ENCODE results near the gene NDUFAF8.

The NDUFAF8 gene

GRCh38 chr17:81228420-81228819 is 10.7 kb upstream of the NDUFAF8 start:
- Histone ChIP-seq H3K4me3 (IDR thresholded peaks at IDR 0.05; ENCODE audit: insufficient read depth, low read depth, low read length) (no peak overlapping the region), H2AFZ (ENCODE audit: low read depth) (no peak overlapping the region), H3K4me1 (ENCODE audit: low read depth, poor library complexity, severe bottlenecking) (peaks cover 4% of the 10 kb centered on the region), H3K4me2 (no peak overlapping the region), H3K27ac (no peak overlapping the region), H3K9ac (no peak overlapping the region), H3K27me3 (ENCODE audit: insufficient read depth, low read depth) (no peaks in the 10 kb centered on the region), H3K79me2 (ENCODE audit: insufficient read depth, low read depth) (no peaks in the 10 kb centered on the region), H4K20me1 (ENCODE audit: insufficient read depth) (no peaks in the 10 kb centered on the region), H3K36me3 (ENCODE audit: insufficient read depth) (no peaks in the 10 kb centered on the region)
- no peak for TF ChIP-seq CTCF (conservative IDR thresholded peaks at IDR 0.05; ENCODE audit: low read depth, low read length)

GRCh38 chr17:81228834-81229665 is 10.1 kb upstream of the NDUFAF8 start:
- Histone ChIP-seq H3K79me2 (ENCODE audit: insufficient read depth, low read depth) (no peaks in the 10 kb centered on the region), H3K36me3 (ENCODE audit: insufficient read depth) (no peaks in the 10 kb centered on the region), H3K4me3 (IDR thresholded peaks at IDR 0.05; ENCODE audit: insufficient read depth, low read depth, low read length) (no peak overlapping the region), H3K4me2 (no peak overlapping the region), H3K9ac (no peak overlapping the region), H2AFZ (ENCODE audit: low read depth) (no peak overlapping the region), H3K4me1 (ENCODE audit: low read depth, poor library complexity, severe bottlenecking) (no peaks in the 10 kb centered on the region), H3K27ac (no peak overlapping the region), H3K27me3 (ENCODE audit: insufficient read depth, low read depth) (no peaks in the 10 kb centered on the region), H4K20me1 (ENCODE audit: insufficient read depth) (no peaks in the 10 kb centered on the region)
- no peak for TF ChIP-seq CTCF (conservative IDR thresholded peaks at IDR 0.05; ENCODE audit: low read depth, low read length)

- no peak for TF ChIP-seq CTCF (conservative IDR thresholded peaks at IDR 0.05; ENCODE audit: low read depth, low read length)
Measured at GRCh38 chr17:81229666-81229920, 9.5 kb upstream of the NDUFAF8 start.

GRCh38 chr17:81230043-81230820 is 8.9 kb upstream of the NDUFAF8 start:
- Histone ChIP-seq H4K20me1 (ENCODE audit: insufficient read depth) (no peaks in the 10 kb centered on the region), H3K9ac (no peak overlapping the region), H3K4me1 (ENCODE audit: low read depth, poor library complexity, severe bottlenecking) (no peaks in the 10 kb centered on the region), H3K4me3 (IDR thresholded peaks at IDR 0.05; ENCODE audit: insufficient read depth, low read depth, low read length) (no peak overlapping the region), H3K27ac (no peak overlapping the region), H3K36me3 (ENCODE audit: insufficient read depth) (no peaks in the 10 kb centered on the region), H3K79me2 (ENCODE audit: insufficient read depth, low read depth) (no peaks in the 10 kb centered on the region), H3K27me3 (ENCODE audit: insufficient read depth, low read depth) (no peaks in the 10 kb centered on the region), H2AFZ (ENCODE audit: low read depth) (no peak overlapping the region), H3K4me2 (no peak overlapping the region)
- peak; percentile 22; the same call in 1 of the 2 replicates for TF ChIP-seq CTCF (conservative IDR thresholded peaks at IDR 0.05; ENCODE audit: low read depth, low read length)

More at GRCh38 chr17:81229666-81229920, 9.5 kb upstream of the NDUFAF8 start:
- Histone ChIP-seq H3K4me2 (no peak overlapping the region), H3K9ac (no peak overlapping the region), H3K4me3 (IDR thresholded peaks at IDR 0.05; ENCODE audit: insufficient read depth, low read depth, low read length) (no peak overlapping the region), H3K36me3 (ENCODE audit: insufficient read depth) (no peaks in the 10 kb centered on the region), H4K20me1 (ENCODE audit: insufficient read depth) (no peaks in the 10 kb centered on the region), H3K27me3 (ENCODE audit: insufficient read depth, low read depth) (no peaks in the 10 kb centered on the region), H2AFZ (ENCODE audit: low read depth) (no peak overlapping the region), H3K4me1 (ENCODE audit: low read depth, poor library complexity, severe bottlenecking) (no peaks in the 10 kb centered on the region), H3K79me2 (ENCODE audit: insufficient read depth, low read depth) (no peaks in the 10 kb centered on the region), H3K27ac (no peak overlapping the region)

Data from KMS-11 (cell line).